Iris pigment epithelial cell (primary cell): ENCODE data around the gene PXDN.

Experiments
- DNase-seq: peaks from one replicate; pipeline ENCODE4 v3.0.0-alpha.2; 2011; ENCODE audit warnings: low read depth

Gene PXDN

GRCh38 chr2:1661891-1662605 is 82.3 kb downstream of the PXDN start:
- no peak for DNase-seq

GRCh38 chr2:1660656-1661640 is 83.4 kb downstream of the PXDN start:
- DNase-seq, result no peak

DNA sequence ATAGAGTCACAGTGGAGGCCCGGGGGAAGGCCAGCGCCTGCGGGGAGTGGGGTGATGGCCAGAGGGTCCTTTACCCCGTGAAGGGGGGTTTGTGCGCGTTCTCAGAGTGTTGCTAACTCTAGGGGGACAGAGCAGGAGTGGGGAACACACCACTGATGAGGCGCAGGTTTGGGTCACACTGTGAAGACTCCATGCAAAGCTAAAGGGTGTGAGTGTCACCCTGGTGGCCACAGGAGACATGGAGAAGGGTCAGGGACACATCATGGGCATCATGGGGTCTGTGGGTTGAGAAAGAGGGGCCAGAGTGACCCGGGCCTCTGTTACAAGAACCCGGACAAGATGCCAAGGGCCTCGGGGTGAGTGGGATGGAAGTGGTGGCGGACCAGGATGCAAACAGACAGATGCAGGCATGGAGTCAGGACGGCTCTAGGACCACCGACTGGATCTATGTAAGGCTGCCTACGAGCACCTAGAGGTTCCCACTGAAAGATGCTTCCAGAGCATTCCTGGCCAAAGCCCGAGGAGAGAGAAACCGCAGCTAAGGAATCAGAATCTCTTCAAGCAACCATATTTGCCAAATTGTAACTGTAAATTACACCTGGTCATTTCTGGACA is 84.3 kb downstream of the PXDN start:
- DNase-seq, result no peak

DNA sequence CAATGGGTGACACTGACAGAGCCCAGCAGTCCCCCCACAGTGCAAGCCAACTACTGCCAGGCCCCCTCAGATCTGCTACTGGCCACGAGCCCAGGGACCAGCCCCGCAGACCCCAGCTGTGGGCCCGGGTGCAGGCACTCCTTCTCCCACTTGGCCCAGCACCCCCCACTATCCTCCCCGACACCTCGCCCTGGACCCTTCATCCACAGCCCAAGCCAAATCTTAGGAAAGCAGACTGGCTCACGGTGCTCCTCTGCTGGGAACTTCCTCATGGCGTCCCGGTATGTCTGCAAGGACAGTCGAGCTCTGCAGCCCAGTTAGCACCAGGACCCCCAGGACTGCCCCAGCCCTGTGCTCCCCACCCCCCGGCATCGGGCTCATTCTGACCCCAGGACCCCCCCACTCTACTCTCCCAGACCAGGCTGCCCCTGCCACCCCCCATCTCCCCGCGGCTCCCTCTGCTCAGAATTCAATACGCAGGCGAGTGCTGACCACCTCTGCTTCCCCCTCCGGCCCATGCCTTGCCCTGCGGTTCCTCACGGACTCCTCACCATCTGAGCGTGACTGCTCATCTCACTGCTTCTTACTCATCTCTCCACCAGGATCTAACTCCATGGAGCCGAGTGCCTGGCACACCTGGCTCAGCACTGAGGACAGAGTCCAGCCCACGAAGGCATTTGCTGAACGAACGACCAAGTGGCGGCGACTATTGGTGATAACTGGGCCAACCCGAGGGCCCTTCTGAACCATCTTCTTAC is 85.7 kb downstream of the PXDN start:
- DNase-seq, result no peak

DNA sequence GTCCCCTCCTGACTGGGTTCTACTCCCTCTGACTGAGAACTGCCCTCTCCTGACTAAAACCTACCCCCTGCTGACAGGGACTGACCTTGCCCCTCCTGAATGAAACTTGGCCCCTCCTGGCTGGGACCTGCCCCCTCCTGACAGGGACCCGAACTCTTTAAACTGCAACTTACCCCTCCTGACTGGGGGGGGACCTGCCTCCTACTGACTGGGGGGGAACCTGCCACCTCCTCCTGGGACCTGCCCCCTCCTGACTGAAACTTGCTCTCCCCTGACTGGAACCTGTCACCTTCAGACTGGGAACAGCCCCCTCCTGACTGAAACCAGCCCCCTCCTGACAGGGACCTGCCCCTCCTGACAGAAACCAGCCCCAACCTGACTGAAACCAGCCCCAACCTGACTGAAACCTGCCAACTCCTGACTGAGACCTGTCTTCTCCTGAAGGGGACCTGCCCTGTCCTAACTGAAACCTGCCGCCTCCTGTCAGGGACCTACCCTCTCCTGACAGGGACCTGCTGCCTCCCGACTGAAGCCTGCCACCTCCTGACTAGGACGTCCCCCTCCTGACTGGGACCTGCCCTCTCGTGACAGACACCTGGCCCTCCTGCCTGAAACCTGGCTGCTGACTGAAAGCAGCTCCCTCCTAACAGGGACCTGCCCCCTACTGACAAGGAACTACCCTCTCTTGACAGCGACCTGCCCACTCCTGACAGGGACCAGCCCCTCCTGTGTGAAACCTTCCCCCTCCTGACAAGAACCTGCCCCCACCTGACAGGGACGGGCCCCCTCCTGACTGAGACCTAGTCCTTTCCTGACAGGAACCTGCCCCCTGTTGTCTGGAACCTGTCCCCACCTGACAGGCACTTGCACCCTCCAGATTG is 87.1 kb downstream of the PXDN start:
- no peak for DNase-seq

DNA sequence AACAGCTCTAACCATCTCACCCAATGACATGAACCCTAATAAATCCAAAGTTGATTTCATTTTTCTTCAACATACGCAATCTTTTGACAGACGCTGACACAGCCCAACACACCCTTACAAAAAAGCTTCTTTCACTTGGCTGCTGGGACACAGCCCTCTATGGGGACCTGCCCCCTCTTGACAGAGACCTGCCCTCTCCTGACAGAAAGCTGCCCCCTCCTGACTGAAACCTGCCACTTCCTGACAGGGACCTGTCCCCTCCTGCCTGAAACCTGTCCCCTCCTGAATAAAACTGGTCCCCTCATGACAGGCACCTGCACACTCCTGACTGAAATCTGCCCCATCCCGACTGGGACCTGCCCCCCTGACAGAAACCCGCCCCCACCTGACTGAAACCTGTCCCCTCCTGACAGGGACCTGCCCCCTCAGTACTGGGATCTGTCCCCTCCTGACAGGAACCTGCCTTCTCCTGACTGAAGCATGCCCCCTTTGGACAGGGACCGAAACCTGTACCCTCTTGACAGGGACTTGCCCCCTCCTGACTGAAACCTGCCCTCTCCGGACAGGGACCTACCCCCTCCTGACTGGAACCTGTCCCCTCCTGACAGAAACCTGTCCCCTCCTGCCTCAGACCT is 87.9 kb downstream of the PXDN start:
- no peak for DNase-seq

GRCh38 chr2:1655461-1655860 is 88.9 kb downstream of the PXDN start:
- no peak for DNase-seq

- no peak for DNase-seq
These were observed 89.5 kb downstream of the PXDN start for GRCh38 chr2:1654696-1655374.

GRCh38 chr2:1653956-1654695 is 90.2 kb downstream of the PXDN start:
- DNase-seq, result peak; percentile 90

- peak; percentile 58 for DNase-seq
These were observed 92.1 kb downstream of the PXDN start for GRCh38 chr2:1652034-1652790.

DNA sequence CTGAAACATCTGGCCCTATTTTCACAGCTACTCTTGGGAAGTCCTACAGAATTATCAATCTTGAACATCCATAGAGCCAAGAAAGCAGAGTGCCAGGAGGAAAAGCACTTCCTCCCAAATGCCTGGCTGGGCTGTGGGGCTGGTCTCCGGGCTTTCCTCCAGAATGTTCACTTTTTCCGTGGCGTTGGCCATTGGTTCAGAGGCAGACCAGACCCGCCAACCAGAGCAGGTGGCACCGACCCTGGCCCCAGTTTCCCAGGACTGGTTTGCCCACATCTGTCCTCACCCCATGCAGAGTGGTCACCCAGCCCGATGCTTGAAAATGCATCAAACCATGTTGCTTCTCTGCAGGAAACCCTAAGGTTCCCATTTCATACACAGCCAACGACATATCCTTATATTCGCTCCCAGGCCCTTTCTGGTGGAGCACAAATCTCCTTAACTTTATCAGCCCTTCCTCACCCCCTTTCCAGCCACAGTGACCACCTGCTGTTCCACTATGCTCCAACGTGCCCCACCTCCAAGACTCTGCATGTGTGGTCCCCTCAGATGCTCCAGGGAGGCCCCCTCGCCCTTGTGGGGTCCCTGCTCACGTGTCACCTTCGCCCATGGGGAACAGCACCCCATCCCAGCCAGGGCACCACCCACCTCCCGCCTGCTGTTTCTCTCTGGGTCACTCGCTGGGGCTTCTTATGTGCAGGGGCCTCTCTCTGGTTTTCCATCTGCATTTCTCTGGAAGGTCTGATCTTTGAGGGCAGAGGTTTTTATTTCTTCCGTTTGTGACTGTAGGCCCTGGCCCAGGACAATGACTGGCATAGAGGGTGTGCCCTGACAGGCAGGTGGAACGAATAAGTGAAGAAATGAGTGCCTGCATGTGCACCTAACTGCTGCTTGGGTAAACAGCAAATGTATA is 92.9 kb downstream of the PXDN start:
- DNase-seq, result no peak

DNA sequence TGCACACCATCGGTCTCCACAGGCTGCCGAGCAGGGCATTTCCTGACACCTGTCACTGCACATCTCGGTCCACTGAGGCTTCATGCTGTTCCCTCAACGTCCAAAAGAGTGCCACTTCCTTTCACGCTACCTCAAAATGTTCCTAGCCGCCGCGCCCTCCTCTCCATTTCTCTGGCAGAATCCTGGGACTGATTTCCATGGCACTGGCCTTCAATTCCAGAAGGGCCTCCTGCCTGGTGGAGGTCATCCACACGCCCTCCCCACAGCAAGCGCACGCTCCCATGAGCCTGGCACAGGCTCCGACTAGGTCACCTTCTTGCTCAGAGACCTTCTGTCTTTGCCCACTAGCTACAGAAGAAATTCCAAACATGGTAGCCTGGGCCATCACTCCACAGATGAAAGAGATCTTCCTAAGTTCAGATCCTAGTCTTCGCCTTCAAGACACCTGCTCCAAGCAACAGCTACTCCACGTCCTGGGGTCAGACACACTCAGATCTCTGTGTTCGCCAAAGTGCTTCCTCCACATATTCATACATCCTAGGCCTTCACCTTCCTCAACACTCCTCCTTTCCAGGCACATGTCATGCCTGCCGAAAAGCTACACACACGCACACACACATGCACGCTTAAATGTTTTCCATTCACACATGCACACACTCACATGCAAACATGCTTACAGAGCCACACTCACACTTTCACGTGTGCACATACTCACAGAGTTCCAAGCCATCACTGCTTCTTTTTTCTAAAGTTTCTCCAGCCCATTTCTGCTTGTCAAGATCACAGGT is 94.0 kb downstream of the PXDN start:
- no peak for DNase-seq

DNA sequence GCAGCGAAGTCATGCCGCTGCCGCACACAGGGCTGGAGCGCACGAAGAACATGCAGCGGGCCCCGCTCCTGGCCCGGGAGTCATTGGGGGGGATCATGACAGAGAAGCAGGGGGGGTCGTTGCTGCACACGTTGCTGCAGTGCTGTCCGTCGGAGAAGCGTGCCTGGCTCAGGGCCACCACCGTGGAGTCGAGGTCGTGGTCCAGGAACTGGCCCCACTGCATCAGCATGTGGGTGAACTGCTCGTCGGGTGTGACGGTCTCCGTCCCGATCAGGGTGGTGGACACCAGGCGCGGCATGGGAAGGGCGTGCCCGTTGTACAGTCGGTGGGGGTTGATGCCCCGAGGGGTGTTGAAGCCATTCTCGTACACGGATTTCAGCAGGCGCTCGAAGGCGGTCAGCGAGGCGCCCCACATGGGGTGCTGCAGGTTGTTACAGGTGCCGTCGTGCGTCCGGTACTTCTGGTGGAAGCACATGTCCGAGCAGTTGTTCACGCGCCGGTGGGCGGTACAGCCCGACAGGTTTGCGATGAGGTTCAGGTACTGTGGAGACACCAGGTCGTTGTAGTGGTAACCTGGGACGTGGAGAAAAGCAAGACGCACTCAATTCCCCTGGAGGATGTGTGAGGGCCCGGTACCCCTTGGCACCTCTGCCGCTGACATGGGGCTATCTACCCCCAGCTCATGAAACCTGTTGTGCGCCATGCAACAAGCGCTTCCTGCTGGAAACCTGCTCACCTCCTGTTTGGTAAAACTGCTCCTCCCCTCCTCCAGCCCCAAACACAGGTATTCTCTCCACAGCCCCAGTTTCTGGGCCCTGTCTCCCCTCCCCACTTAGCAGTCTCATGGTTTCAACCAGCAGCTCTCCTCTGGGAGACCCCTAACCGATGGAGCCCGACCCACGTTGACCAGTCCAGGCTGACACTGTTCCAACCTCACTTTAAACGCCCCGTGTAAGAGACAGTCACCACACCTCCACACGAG is 94.9 kb downstream of the PXDN start:
- no peak for DNase-seq

GRCh38 chr2:1648241-1649102 is 95.8 kb downstream of the PXDN start:
- no peak for DNase-seq
